Melanocyte of skin (primary cell): ENCODE measurements around the gene KLC3. TPM values are rescaled to one million over a fixed set of nuclear protein-coding genes. Genes with fewer than 3 reads are reported as not detected.

ENCODE experiments used
- total RNA-seq, 2 donors: library from RNA; depleted of rRNA; stranded (reverse); fragments of >200 nt; gene quantifications; 2 replicates each; pipeline ENCODE4 v1.2.3, GENCODE V29; 2012

KLC3 gene
- not detected for total RNA-seq

GRCh38 chr19:45340232-45340898 lies at the start of gene KLC3:
Gene KLC3 (plus strand): TSS chr19:45340750. CDS start chr19:45345542, 4,792 bp downstream.

GRCh38 chr19:45322744-45323281 lies 17.7 kb upstream of the KLC3 start, which contains the start of gene CKM:
Gene CKM (minus strand): TSS chr19:45322875. CDS start chr19:45319713, 3,162 bp downstream.

GRCh38 chr19:45370410-45371204 lies 30.1 kb downstream of the KLC3 start, which contains the start of gene ERCC2:
Gene ERCC2 (minus strand): TSS chr19:45370573. CDS start chr19:45370540, 33 bp downstream.

Other genes with a start within 250 kb of the KLC3 start
- 10 to 100 TPM; 65.6 to 66.8 TPM for gene PPP1R37, start 247.6 kb upstream of the KLC3 start, total RNA-seq
- under 1 TPM; under 0.01 TPM for gene NKPD1, start 179.8 kb upstream of the KLC3 start, total RNA-seq
- 10 to 100 TPM; 10.3 TPM for gene TRAPPC6A, start 162.5 kb upstream of the KLC3 start, total RNA-seq
- gene BLOC1S3, start 162.0 kb upstream of the KLC3 start, total RNA-seq = 1 to 10 TPM; 4.8 to 6.7 TPM
- gene EXOC3L2, start 95.3 kb upstream of the KLC3 start, total RNA-seq = under 1 TPM in 1 of 2 donors, not detected in 1; 0.34 TPM
- 10 to 100 TPM in 1 of 2 donors, 1 to 10 TPM in 1; 8.6 to 11.7 TPM for gene MARK4, start 89.5 kb upstream of the KLC3 start, total RNA-seq
- not detected for gene CKM, start 17.9 kb upstream of the KLC3 start, total RNA-seq
- gene ERCC2, start 29.8 kb downstream of the KLC3 start, total RNA-seq = 10 to 100 TPM; 11.7 to 19.0 TPM
- under 1 TPM; under 0.01 to 1.00 TPM for gene PPP1R13L, start 64.3 kb downstream of the KLC3 start, total RNA-seq
- gene POLR1G, start 65.9 kb downstream of the KLC3 start, total RNA-seq = 10 to 100 TPM in 1 of 2 donors, 1 to 10 TPM in 1; 3.1 to 13.0 TPM
- gene ERCC1, start 83.2 kb downstream of the KLC3 start, total RNA-seq = 10 to 100 TPM; 67.4 to 93.2 TPM
- gene FOSB, start 127.2 kb downstream of the KLC3 start, total RNA-seq = under 1 TPM; 0.34 to 0.67 TPM
- 1 to 10 TPM; 8.0 to 9.6 TPM for gene RTN2, start 156.3 kb downstream of the KLC3 start, total RNA-seq
- 1 to 10 TPM in 1 of 2 donors, under 1 TPM in 1; 0.67 to 1.4 TPM for gene PPM1N, start 157.7 kb downstream of the KLC3 start, total RNA-seq
- gene VASP, start 166.7 kb downstream of the KLC3 start, total RNA-seq = 10 to 100 TPM; 36.5 to 68.6 TPM
- 10 to 100 TPM in 1 of 2 donors, 1 to 10 TPM in 1; 9.7 to 11.0 TPM for gene OPA3, start 244.1 kb downstream of the KLC3 start, total RNA-seq